HG03565 (cell line): ENCODE results near the gene PCDH1.
"Not testable (repeated sequence)": the region's sequence is repeated elsewhere in the genome, so short reads cannot be mapped to it uniquely, and the experiment has no call there.

Experiments
- ATAC-seq: cut with Tn5 transposase; IDR thresholded peaks from one replicate; pipeline ENCODE4 v1.9.1; 2021; ENCODE audit warnings: mild to moderate bottlenecking, moderate library complexity; ENCODE audit not compliant: unreplicated experiment

The PCDH1 gene

GRCh38 chr5:141902015-141902814 is 24.0 kb upstream of the PCDH1 start:
- ATAC-seq, result no peak

GRCh38 chr5:141898448-141899049 is 20.3 kb upstream of the PCDH1 start:
- no peak for ATAC-seq

- ATAC-seq, result no peak
Measured at GRCh38 chr5:141897425-141897824, 19.2 kb upstream of the PCDH1 start.

- ATAC-seq, result not testable (repeated sequence)
Measured at GRCh38 chr5:141890429-141890828, 12.2 kb upstream of the PCDH1 start.

- ATAC-seq, result no peak
Measured at GRCh38 chr5:141889282-141889871, 11.2 kb upstream of the PCDH1 start.

GRCh38 chr5:141883892-141884318 is 5.7 kb upstream of the PCDH1 start:
- ATAC-seq, result no peak

GRCh38 chr5:141883184-141883891 is 5.1 kb upstream of the PCDH1 start:
- ATAC-seq, result no peak

GRCh38 chr5:141882594-141883183 is 4.5 kb upstream of the PCDH1 start:
- ATAC-seq, result no peak

- no peak for ATAC-seq
Measured at GRCh38 chr5:141881886-141882285, 3.7 kb upstream of the PCDH1 start.

GRCh38 chr5:141880961-141881801 is 3.0 kb upstream of the PCDH1 start:
- ATAC-seq, result no peak

- ATAC-seq, result no peak
Measured at GRCh38 chr5:141879941-141880738, 1.9 kb upstream of the PCDH1 start.

- no peak for ATAC-seq
Measured at GRCh38 chr5:141879426-141879759, 1.2 kb upstream of the PCDH1 start.

GRCh38 chr5:141878711-141879425 is 658 bp upstream of the PCDH1 start:
- ATAC-seq, result peak; percentile 94

- ATAC-seq, result no peak
Measured at GRCh38 chr5:141877356-141878185, 639 bp downstream of the PCDH1 start.

- no peak for ATAC-seq
Measured at GRCh38 chr5:141876628-141877355, 1.4 kb downstream of the PCDH1 start.

- ATAC-seq, result no peak
Measured at GRCh38 chr5:141875795-141876627, 2.2 kb downstream of the PCDH1 start.
